Stomach (tissue), 9 donors: Measurements from ENCODE around the gene TRPM3. TPM values are rescaled to one million over a fixed set of nuclear protein-coding genes. Genes with fewer than 3 reads are reported as not detected.

Experiments
- DNase-seq, 2 donors: peaks; one replicate each; pipeline versions ENCODE4 v3.0.0 to v3.0.0-alpha.2; 2013 to 2019
- H3K27ac ChIP-seq, 5 donors: fragments of 200-600 bp in 4 of 5; sonication (generic) in 4 of 5; one replicate each; pipeline ENCODE4 v1.5.1; 2013 to 2019; ENCODE audit warnings: mild to moderate bottlenecking in 1 of 5, moderate library complexity in 1 of 5
- H3K27me3 ChIP-seq, 3 donors: fragments of 200-600 bp; sonication (generic); one replicate each; pipeline ENCODE4 v1.5.1; 2017 to 2019; ENCODE audit warnings: mixed run types in 1 of 3
- H3K36me3 ChIP-seq, 4 donors: fragments of 200-600 bp; sonication (generic); 1 replicate in 3 of 4; 2 replicates in 1 of 4; pipeline ENCODE4 v1.5.1; 2016 to 2019
- H3K4me1 ChIP-seq, 4 donors: fragments of 200-600 bp; sonication (generic); one replicate each; pipeline ENCODE4 v1.5.1; 2016 to 2019
- H3K4me3 ChIP-seq, 4 donors: fragments of 200-600 bp; sonication (generic) in 3 of 4; one replicate each; pipeline ENCODE4 v1.5.1; 2016 to 2019; ENCODE audit warnings: mild to moderate bottlenecking in 1 of 4
- H3K9me3 ChIP-seq, 4 donors: fragments of 200-600 bp; sonication (generic); one replicate each; pipeline ENCODE4 v1.5.1; 2016 to 2019
- EP300 ChIP-seq: sonication (generic); formaldehyde crosslinking; IDR thresholded peaks from one replicate; pipeline ENCODE4 v1.6.1; 2017; ENCODE audit warnings: antibody characterized with exemption
- POLR2A ChIP-seq, 4 donors: fragments of 450-650 bp; IDR thresholded peaks; one replicate each; pipeline ENCODE4 v1.6.1; 2016; ENCODE audit warnings: antibody characterized with exemption in 4 of 4, control low read depth in 2 of 4, mild to moderate bottlenecking in 1 of 4, moderate library complexity in 1 of 4
- POLR2AphosphoS5 ChIP-seq, 3 donors: sonication (generic); formaldehyde crosslinking; IDR thresholded peaks; one replicate each; pipeline ENCODE4 v1.6.1; 2016; ENCODE audit warnings: antibody characterized with exemption in 3 of 3
- WGBS, 5 donors: extraction: QIAGEN DNeasy Blood & Tissue Kit in 3 of 5; methylation state at CpG; one replicate each; pipeline versions ENCODE4 v1.1.5 to v1.1.7; 2013 to 2018; 5-methylcytosine and 5-hydroxymethylcytosine counted together
- intact Hi-C: fragments of 100-400 bp; cut with DNase I; formaldehyde crosslinking; loops from one replicate; pipeline ENCODE4 v1.15.1; 2023; ENCODE audit warnings: low total_unique reads
- polyA plus RNA-seq, 3 donors: library from polyadenylated mRNA; stranded (reverse); fragments of 200-250 nt; gene quantifications; one replicate each; pipeline ENCODE4 v1.2.3, GENCODE V29; 2013
- total RNA-seq, 5 donors: library from RNA; depleted of rRNA; stranded (reverse); fragments of >200 nt; gene quantifications; one replicate each; pipeline versions ENCODE4 v1.1.0 to v1.2.3, GENCODE V29; 2014 to 2016
- TF ChIP-seq, protein P1 (sequence below), 7 experiments: fragments of 450-650 bp in 4 of 7; fragments of 200-600 bp in 3 of 7; sonication (generic) in 3 of 7; IDR thresholded peaks; one replicate each; pipeline ENCODE4 v1.5.1; 2016 to 2019; ENCODE audit warnings: antibody characterized with exemption in 7 of 7, control low read depth in 2 of 7, mild to moderate bottlenecking in 1 of 7
- donor health status: healthy with polysubstance abuse.
- donor health status: Bipolar disorder and iron deficiency.
- donor health status: healthy.

Gene TRPM3
- total and polyA plus RNA-seq, 8 donors: 0.03 to 6.2 (median 1.5) TPM

DNA sequence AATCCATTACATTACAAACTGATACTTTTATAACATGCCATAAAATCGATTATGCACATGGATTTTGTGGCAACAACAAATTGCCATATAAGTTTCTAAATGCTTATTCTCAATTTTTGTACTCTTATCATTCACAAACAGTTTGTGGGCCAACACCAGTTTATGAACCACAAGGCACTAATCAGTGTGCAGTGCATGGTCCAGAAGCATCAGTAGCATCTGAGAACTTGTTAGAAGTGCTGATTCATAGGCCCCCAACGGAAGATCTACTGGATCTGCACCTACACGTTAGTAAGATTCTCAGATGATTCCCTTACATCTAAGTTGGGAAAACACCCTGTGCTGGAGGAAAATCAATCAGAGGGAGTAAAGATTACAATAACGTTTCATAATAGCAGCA is 242.8 kb downstream of the TRPM3 start:
- TF ChIP-seq POLR2AphosphoS5 (IDR thresholded peaks at IDR 0.05) (no peak), POLR2A (IDR thresholded peaks at IDR 0.05) (no peak), EP300 (no peak)
- TF ChIP-seq, protein P1, sequence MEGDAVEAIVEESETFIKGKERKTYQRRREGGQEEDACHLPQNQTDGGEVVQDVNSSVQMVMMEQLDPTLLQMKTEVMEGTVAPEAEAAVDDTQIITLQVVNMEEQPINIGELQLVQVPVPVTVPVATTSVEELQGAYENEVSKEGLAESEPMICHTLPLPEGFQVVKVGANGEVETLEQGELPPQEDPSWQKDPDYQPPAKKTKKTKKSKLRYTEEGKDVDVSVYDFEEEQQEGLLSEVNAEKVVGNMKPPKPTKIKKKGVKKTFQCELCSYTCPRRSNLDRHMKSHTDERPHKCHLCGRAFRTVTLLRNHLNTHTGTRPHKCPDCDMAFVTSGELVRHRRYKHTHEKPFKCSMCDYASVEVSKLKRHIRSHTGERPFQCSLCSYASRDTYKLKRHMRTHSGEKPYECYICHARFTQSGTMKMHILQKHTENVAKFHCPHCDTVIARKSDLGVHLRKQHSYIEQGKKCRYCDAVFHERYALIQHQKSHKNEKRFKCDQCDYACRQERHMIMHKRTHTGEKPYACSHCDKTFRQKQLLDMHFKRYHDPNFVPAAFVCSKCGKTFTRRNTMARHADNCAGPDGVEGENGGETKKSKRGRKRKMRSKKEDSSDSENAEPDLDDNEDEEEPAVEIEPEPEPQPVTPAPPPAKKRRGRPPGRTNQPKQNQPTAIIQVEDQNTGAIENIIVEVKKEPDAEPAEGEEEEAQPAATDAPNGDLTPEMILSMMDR (IDR thresholded peaks at IDR 0.05): no peak
- intact Hi-C loops: no loop called here
- Histone ChIP-seq H3K9me3 (no peaks in the 10 kb centered on the region), H3K27me3 (no peaks in the 10 kb centered on the region), H3K4me3 (no peak overlapping the region), H3K4me1 (no peaks in the 10 kb centered on the region), H3K36me3 (no peaks in the 10 kb centered on the region), H3K27ac (no peak overlapping the region)
- WGBS, 5 donors: 70 to 77% (median 71%) methylated on average over 4 of the region's 4 CpGs
- no peak for DNase-seq

DNA sequence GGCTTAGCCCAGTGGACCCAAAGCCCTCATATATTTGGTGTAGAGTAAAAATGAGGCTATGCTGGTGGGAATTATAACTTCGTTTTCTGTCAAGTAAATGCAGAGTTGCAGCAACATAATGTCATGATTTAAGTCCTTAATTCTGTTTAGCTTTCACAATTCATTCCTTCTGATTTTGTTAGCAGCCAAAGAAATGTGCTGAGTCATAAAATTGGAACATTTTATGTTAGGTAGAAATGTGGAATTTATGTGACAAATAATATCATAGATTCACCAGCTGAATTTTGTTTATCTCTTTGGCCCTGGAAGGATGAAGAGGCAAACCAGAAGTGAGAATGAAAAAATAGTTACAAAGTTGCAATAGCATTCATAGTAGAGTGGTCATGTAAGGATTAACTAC is 247.0 kb downstream of the TRPM3 start:
- no peaks in the 10 kb centered on the region for H3K4me1 ChIP-seq
- H3K36me3 ChIP-seq: no peaks in the 10 kb centered on the region
- H3K27ac ChIP-seq: no peak overlapping the region
- 58 to 90% (median 77%) methylated on average over 1 of the region's 1 CpG for WGBS, 5 donors
- H3K9me3 ChIP-seq: no peaks in the 10 kb centered on the region
- intact Hi-C loops: no loop called here
- DNase-seq: no peak
- no peak overlapping the region for H3K4me3 ChIP-seq
- no peaks in the 10 kb centered on the region for H3K27me3 ChIP-seq
- TF ChIP-seq, protein P1 (IDR thresholded peaks at IDR 0.05): no peak
- no peak for TF ChIP-seq POLR2AphosphoS5 (IDR thresholded peaks at IDR 0.05)
- TF ChIP-seq POLR2A (IDR thresholded peaks at IDR 0.05): no peak
- no peak for TF ChIP-seq EP300

DNA sequence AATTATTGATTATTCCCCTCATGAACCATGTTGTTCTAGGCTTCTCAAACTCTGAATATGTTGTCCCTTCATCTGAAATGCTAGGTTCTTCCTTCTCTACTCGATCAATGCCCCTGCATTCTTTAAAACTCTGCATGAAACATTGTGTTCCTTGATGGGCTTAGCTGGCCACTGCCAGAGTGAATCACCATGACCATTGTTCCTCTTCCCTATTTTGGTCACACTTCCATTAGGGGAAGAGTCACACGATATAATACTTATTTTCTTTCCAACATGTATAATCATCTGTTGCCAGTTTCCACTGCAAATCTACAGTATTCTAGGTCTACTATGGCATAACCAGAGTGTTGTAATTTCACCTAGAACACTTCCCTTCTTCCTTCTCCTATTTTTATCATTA is 247.9 kb downstream of the TRPM3 start:
- TF ChIP-seq POLR2AphosphoS5 (IDR thresholded peaks at IDR 0.05) (no peak), EP300 (no peak), POLR2A (IDR thresholded peaks at IDR 0.05) (no peak)
- TF ChIP-seq, protein P1 (IDR thresholded peaks at IDR 0.05): no peak
- Histone ChIP-seq H3K27ac (no peak overlapping the region), H3K4me1 (peaks cover 0 to 4% (median under 1%) of the 10 kb centered on the region in 4 donors), H3K27me3 (no peaks in the 10 kb centered on the region), H3K4me3 (no peak overlapping the region), H3K9me3 (no peaks in the 10 kb centered on the region), H3K36me3 (no peaks in the 10 kb centered on the region)
- no peak for DNase-seq
- intact Hi-C loops: no loop called here
- 71 to 87% (median 79%) methylated on average over 2 of the region's 2 CpGs for WGBS, 5 donors

DNA sequence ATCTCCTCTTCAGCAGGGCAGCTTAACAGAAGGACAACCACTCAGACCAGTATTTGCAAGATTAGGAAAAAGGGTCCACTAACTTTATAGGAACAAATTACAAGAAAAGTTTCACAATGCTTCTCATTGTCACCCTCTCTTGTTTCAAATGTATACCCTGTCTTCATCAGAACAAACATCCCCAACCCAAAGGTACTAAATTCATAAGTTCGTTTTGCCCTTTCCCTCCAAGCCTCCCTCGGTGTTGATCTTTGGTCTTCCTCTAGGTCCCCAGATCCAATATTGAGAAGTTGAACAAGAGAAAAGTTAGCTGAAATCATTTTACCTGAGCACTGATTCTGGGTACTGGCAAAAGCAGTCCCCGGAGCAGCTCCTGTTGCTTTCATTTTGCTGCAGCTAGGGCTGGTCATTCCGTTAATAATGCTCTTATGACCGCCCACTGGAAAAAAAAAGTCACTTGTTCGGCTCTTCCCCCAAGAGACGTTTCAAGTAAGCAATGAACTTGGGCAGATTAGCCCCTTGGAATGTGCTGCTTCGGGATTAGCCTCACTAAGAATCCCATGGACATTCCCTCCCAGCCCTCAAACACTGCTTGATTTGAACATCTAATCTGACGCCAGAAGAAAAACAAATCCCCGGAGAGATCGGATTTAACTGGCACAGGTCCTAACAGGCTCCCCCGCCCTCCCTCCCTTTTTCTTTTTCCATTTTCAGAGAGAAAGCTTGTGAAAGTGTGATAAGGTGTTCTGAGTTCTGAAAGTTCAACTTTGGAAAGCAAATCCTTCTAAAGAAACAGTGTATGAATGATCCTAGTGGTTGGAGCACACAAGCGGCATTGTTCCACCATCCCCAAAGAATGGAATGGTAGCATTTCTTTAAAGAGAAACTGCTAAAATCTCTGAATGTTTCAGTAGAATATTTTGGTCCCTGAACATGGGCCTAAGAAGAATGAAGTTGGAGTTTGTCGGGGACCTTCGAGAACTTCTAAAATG is 252.5 kb downstream of the TRPM3 start:
- Histone ChIP-seq H3K9me3 (no peaks in the 10 kb centered on the region), H3K4me1 (peaks cover 0 to 12% (median 4%) of the 10 kb centered on the region in 4 donors), H3K27me3 (no peaks in the 10 kb centered on the region), H3K36me3 (no peaks in the 10 kb centered on the region), H3K4me3 (peak overlapping the region; percentile 37 to 51 (median 48)), H3K27ac (peak overlapping the region; percentile 46 to 73 (median 55))
- TF ChIP-seq POLR2AphosphoS5 (IDR thresholded peaks at IDR 0.05) (no peak), EP300 (no peak), POLR2A (IDR thresholded peaks at IDR 0.05) (no peak)
- TF ChIP-seq, protein P1 (IDR thresholded peaks at IDR 0.05): no peak
- intact Hi-C loops: no loop called here
- DNase-seq: peak; percentile 25 to 58
- 15 to 28% (median 21%) methylated on average over 15 of the region's 15 CpGs for WGBS, 5 donors
